Ishikawa (cell line): ENCODE data around the gene ATP8A2.

ENCODE experiments used
- CEBPB ChIP-seq: IDR thresholded peaks from 2 replicates; pipeline ENCODE4 v1.6.1; 2012
- CREB1 ChIP-seq: IDR thresholded peaks from 2 replicates; pipeline ENCODE4 v1.6.1; 2012; ENCODE audit warnings: low read depth
- EGR1 ChIP-seq: IDR thresholded peaks from 2 replicates; pipeline ENCODE4 v1.6.1; 2012
- EP300 ChIP-seq: IDR thresholded peaks from 2 replicates; pipeline ENCODE4 v1.6.1; 2012; ENCODE audit warnings: borderline replicate concordance
- FOXM1 ChIP-seq: IDR thresholded peaks from 2 replicates; pipeline ENCODE4 v1.6.1; 2012; ENCODE audit warnings: low read depth, borderline replicate concordance
- MAX ChIP-seq: IDR thresholded peaks from 2 replicates; pipeline ENCODE4 v1.6.1; 2012
- NFIC ChIP-seq: IDR thresholded peaks from 2 replicates; pipeline ENCODE4 v1.6.1; 2012
- RAD21 ChIP-seq: IDR thresholded peaks from 2 replicates; pipeline ENCODE4 v1.6.1; 2012; ENCODE audit warnings: low read depth
- REST ChIP-seq: IDR thresholded peaks from 2 replicates; pipeline ENCODE4 v1.6.1; 2012; ENCODE audit warnings: low read depth, mild to moderate bottlenecking
- TAF1 ChIP-seq: IDR thresholded peaks from 2 replicates; pipeline ENCODE4 v1.6.1; 2012; ENCODE audit warnings: low read depth, mild to moderate bottlenecking
- TCF12 ChIP-seq: IDR thresholded peaks from 2 replicates; pipeline ENCODE4 v1.6.1; 2012; ENCODE audit warnings: low read depth
- TEAD4 ChIP-seq: IDR thresholded peaks from 2 replicates; pipeline ENCODE4 v1.6.1; 2012
- USF1 ChIP-seq: IDR thresholded peaks from 2 replicates; pipeline ENCODE4 v1.6.1; 2012
- YY1 ChIP-seq: IDR thresholded peaks from 2 replicates; pipeline ENCODE4 v1.6.1; 2012; ENCODE audit warnings: low read depth
- ZBTB7A ChIP-seq: IDR thresholded peaks from 2 replicates; pipeline ENCODE4 v1.6.1; 2012; ENCODE audit warnings: low read depth

ATP8A2 gene

GRCh38 chr13:25744178-25744577, 372.4 kb downstream of the ATP8A2 start:
- TF ChIP-seq TEAD4 (no peak), MAX (no peak), NFIC (no peak), REST (no peak), CREB1 (no peak), EGR1 (no peak), USF1 (no peak), FOXM1 (no peak), RAD21 (no peak), TCF12 (no peak), TAF1 (no peak), ZBTB7A (no peak), CEBPB (no peak), EP300 (no peak), YY1 (no peak)

GRCh38 chr13:25746131-25746530, 374.4 kb downstream of the ATP8A2 start:
- TF ChIP-seq TEAD4 (no peak), MAX (no peak), CEBPB (no peak), REST (no peak), TAF1 (no peak), RAD21 (no peak), YY1 (no peak), ZBTB7A (no peak), CREB1 (no peak), FOXM1 (no peak), EGR1 (no peak), TCF12 (no peak), EP300 (no peak)

- TF ChIP-seq YY1 = no peak
- no peak for TF ChIP-seq MAX
- no peak for TF ChIP-seq NFIC
- TF ChIP-seq RAD21 = no peak
- no peak for TF ChIP-seq TCF12
- no peak for TF ChIP-seq TEAD4
Observed at GRCh38 chr13:25752957-25753551, 381.3 kb downstream of the ATP8A2 start.

GRCh38 chr13:25753976-25754375, 382.2 kb downstream of the ATP8A2 start:
- TF ChIP-seq REST (no peak), YY1 (no peak), RAD21 (no peak), CEBPB (no peak)

GRCh38 chr13:25756251-25756650, 384.5 kb downstream of the ATP8A2 start:
- TF ChIP-seq RAD21 (no peak), MAX (no peak), REST (no peak), EP300 (no peak), YY1 (no peak), ZBTB7A (no peak)
